ENCODE data around the gene GPR61.

GPR61 gene, protein sequence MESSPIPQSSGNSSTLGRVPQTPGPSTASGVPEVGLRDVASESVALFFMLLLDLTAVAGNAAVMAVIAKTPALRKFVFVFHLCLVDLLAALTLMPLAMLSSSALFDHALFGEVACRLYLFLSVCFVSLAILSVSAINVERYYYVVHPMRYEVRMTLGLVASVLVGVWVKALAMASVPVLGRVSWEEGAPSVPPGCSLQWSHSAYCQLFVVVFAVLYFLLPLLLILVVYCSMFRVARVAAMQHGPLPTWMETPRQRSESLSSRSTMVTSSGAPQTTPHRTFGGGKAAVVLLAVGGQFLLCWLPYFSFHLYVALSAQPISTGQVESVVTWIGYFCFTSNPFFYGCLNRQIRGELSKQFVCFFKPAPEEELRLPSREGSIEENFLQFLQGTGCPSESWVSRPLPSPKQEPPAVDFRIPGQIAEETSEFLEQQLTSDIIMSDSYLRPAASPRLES

DNA sequence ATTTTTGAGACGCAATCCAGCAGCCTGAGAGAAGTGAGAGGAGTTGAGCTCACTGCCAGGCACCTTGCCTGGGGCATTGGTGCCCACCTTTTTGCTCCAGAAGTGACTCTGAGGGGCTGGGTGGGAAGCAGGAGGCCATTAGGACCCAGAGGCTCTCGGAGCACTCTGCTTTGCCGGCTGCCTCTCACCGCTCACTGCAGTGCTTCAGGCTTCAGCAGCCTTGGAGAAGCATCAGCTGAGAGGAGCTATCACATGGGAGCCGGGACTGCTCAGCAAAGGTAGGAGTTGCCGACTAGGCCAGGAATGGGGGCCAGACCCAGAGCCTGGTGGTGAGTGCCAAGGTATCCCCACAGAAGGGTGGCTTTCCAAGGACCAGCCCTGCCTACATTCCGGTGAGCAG, at the start of gene GPR61:
TSS of gene GPR61 (plus strand) at position 197 of the 400 bp plus-strand sequence. CDS start 3,151 bp downstream, outside the sequence.
- in situ Hi-C loops (cut with HindIII; ENCODE audit: low sequenced_read_pairs) = loop anchor here (5.0 kb wide), 1 partner anchor 42 kb away; no protein-coding TSS in a partner anchor

DNA sequence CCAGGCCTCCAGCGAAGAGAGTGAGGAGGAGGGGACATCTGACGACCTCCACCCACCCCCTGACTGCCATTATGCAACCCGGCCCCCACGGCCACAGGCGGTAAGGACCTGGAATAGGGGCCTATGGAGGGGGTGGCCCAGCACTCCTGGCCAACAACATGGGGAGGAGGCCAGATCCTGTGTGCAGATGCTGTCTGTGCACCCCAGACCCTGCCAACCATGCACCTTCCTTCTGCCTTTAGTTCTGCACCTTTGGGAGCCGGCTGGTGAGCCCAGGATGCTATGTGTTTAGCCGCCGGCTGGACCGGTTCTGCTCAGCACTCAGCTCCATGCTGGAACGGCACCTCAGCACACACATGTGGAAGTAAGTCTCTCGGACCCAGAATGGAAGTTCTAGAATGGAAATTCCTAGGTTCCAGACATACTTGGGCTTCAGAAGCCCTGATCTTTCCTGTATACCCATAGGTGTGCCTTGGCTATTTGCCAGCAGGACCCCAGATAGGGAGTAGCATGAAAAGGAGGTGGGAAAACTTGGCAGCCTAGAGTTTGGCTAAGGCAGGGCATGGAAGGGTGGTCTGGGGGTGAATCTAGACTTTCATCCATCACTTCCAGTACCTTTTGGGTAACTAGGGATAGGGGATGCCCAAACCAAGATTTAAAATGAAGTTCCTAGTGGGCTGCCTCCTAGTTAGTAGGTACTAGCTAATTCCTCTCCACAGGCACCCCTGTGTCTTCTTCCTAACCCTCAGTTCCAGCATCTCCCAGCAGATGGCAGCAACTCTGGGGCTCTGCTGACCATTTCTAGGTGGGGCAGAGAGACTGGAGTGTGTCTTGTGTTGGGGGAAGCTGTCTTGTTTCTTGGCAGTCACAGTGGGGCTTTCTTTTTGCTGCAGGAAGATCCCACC, 49.4 kb upstream of the GPR61 start:
- in situ Hi-C loops (cut with HindIII; ENCODE audit: low sequenced_read_pairs) = no loop called here

DNA sequence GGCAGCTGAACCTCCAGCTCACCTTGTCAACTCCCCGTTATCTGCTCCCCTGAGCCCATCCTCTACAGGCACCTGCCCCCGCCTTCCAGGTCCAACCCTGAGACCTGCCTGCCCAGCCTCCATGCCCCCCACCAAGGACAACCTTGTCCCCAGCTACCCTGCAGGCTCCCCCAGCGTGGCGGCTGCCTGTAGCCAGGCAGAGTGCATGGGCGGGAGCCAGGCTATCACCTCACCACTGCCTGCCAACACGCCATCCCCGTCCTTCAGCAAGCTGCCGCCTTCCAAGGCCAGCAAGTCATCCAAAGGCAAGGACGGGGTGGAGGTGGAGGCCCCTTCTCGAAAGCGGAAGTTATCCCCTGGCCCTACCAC, 48.8 kb upstream of the GPR61 start:
- in situ Hi-C loops (cut with HindIII; ENCODE audit: low sequenced_read_pairs) = no loop called here

DNA sequence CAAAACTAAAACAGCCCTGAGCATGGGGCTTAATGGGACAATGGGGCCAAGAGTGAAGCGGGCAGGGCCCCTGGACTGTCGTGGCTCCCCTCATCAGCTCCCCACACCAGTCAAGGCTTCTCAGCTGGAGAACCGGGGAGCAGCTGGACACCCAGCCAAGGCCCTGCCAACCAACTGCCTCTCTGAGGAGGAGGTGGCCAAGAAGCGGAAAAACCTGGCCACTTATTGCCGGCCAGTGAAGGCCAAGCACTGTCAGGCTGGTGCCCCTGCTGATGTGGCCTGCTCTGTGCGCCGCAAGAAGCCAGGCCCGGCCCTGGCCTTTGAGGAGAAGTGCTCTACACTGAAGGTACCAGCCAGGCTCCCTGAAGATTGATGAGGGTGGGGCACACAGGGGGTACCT, 48.3 kb upstream of the GPR61 start:
- in situ Hi-C loops (cut with HindIII; ENCODE audit: low sequenced_read_pairs) = no loop called here

DNA sequence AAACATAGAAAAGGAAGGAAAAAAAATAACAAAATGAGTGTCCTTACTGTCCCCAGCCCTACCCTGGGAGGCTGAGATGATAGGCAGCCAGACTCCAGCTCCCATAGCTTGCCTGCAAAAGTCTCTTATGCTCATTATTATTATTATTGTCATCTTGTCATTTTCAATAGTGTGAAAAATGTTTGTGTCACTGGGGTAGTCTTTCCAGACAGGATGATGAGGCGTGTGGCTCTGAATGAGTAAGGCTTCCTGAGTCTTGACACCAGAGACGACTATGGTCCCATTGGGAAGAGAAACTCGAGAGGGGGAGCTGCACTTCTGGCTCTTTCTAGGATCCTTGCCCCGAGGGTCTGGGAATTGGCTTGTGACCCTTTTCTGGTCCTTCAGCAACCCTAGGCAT, 46.9 kb upstream of the GPR61 start:
- in situ Hi-C loops (cut with HindIII; ENCODE audit: low sequenced_read_pairs) = no loop called here

DNA sequence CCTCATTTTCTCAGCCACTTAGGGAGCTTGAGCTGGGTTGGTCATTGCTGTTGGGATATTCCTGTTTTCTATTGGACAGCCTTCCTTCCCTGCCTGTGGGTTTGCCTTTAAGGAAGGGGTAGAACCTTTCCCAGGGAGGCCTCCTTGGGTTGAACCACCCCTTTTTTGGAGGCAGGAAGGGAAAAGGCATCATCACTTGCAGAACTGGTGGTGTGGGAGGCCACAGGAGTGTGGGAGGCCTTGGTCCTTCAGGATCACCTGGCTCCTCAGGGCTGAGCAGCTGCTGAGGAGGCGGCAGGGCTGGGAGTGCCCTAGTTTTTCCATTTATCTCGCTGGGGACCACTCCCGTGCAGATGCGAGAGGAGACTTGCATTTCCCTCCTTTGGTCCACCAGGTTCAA, 46.4 kb upstream of the GPR61 start:
- in situ Hi-C loops (cut with HindIII; ENCODE audit: low sequenced_read_pairs) = no loop called here

DNA sequence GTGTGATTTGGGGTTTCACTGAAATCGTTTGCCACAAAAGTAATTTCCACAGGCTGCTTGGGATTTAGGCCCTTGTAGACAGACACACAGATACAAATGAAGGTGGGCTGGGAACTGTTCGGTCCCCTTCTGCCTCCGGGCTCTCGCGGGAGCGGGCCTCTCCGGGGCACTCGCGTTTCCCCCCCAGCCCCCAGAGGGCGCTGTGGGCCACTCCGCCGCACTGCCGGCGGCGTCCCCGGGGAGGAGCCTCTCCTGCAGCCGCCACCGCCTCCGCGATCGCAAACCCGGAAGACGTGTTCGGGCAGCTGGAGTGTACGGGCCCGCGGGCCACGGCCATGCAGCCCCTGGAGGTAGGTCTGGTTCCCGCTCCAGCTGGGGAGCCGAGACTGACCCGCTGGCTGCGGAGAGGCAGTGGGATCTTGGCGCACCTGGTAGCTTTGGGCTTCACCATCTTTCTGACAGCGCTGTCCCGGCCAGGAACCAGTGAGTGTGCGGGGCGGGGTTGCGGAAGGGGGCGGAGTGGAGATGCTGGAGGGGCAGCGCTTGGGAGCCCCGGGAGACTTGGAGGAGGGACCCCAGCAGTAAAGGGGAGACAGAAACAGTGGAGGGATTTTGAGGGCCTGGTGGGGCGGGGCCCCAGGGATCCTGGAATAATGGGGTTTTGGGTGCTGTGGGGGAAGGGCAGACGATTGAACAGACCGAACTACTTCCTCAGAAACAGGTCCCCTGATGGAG, 45.7 kb upstream of the GPR61 start, which contains the start of gene CYB561D1:
TSS of gene CYB561D1 (plus strand) at position 290 of the 735 bp plus-strand sequence. CDS start at position 336, 46 bp downstream.
- in situ Hi-C loops (cut with HindIII; ENCODE audit: low sequenced_read_pairs) = no loop called here

DNA sequence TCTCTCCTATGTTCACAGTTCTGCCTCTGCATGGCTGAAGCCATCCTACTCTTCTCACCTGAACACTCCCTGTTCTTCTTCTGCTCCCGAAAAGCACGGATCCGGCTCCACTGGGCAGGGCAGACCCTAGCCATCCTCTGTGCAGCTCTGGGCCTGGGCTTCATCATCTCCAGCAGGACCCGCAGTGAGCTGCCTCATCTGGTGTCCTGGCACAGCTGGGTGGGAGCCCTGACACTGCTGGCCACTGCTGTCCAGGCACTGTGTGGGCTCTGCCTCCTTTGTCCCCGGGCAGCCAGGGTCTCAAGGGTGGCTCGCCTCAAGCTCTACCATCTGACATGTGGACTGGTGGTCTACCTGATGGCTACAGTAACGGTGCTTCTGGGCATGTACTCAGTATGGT, 43.9 kb upstream of the GPR61 start:
- in situ Hi-C loops (cut with HindIII; ENCODE audit: low sequenced_read_pairs) = loop anchor here (5.0 kb wide), 1 partner anchor 42 kb away; the partner anchor contains the start of gene GPR61

DNA sequence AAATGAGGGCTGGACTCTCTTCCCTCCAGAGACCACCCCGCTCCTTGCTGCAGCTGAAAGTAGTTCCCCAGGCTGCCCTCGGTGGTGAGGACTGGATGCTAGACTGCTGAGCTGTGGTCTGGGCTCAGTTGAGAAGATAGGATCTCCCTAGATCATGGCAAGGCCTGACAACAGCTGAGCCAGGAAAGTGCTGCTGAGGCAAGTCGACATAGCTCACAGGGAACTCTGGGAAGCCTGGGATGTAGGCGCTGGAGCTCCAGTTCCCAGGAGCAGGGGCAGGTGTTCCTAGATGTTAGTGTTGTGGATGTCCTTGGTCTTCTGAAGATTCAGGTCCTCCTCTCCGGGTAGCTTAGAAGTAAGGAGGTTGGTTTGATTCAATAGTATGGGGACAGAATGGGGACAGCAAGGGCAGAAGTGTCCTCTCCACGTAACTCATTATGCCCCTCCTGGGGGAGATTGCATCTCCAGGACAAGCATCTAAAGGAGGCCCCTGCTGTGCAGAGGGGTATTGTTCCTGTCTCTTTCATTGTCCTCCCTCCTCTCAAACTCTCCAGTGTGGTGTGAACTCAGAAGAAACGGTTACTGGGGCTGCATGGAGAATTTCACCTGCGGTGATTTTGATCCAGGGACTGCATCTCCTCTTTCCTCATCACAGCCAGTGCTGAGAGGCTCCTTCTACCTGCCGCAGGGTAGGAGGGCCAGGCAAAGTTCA, 42.1 kb upstream of the GPR61 start:
- in situ Hi-C loops (cut with HindIII; ENCODE audit: low sequenced_read_pairs) = loop anchor here (5.0 kb wide), 1 partner anchor 40 kb away; the partner anchor contains the start of gene GPR61

DNA sequence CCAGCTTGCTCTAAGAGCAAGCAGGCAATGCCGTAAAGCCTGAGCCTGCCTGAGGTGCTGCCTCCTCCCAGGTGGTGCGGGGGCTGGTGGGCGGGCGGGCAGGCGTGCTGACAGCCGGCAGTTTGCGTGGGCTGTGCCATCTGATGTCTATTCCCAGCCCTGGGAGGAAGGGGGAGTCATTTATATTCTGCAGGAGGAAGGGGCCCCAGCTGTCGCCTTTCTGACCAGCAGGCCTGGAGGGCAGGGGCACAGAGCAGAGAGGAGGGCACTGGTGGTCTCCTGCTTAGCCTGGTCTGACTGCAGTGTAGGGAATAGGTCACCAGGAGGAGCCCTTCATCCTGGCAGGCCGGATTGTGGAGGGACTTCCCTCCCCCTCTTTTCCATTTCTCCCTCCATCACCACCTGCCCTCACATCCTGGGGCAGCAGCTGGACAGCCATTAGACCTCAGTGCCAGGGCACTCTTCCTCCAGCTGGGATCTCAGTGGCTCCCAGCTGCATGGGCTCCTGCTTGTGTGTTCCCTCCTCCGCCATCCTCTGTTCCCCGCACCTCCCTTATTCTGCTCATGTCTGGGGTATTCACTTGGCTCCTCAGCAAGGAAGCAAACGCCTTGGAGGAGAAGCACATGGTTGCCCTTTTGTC, 41.4 kb upstream of the GPR61 start:
- in situ Hi-C loops (cut with HindIII; ENCODE audit: low sequenced_read_pairs) = loop anchor here (5.0 kb wide), 1 partner anchor 39 kb away; the partner anchor contains the start of gene GPR61

DNA sequence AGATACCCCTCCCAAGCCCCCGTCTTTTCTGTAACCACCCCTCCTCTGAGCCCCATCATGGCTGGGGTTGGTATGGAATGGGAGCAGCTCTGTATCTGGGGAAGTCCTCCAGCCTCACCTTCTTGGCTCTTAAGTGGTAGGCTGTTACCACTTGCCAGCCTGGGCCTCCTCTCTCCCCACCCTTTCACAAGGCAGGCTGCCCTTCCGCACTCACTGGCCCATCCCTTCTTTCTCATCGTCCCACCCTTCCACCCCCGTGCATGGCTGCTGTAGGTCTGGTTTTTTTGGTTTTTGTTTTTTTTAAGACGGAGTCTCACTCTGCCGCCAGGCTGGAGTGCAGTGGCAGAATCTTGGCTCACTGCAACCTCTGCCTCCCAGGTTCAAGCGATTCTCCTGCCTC, 40.6 kb upstream of the GPR61 start:
- in situ Hi-C loops (cut with HindIII; ENCODE audit: low sequenced_read_pairs) = loop anchor here (5.0 kb wide), 1 partner anchor 38 kb away; the partner anchor contains the start of gene GPR61

DNA sequence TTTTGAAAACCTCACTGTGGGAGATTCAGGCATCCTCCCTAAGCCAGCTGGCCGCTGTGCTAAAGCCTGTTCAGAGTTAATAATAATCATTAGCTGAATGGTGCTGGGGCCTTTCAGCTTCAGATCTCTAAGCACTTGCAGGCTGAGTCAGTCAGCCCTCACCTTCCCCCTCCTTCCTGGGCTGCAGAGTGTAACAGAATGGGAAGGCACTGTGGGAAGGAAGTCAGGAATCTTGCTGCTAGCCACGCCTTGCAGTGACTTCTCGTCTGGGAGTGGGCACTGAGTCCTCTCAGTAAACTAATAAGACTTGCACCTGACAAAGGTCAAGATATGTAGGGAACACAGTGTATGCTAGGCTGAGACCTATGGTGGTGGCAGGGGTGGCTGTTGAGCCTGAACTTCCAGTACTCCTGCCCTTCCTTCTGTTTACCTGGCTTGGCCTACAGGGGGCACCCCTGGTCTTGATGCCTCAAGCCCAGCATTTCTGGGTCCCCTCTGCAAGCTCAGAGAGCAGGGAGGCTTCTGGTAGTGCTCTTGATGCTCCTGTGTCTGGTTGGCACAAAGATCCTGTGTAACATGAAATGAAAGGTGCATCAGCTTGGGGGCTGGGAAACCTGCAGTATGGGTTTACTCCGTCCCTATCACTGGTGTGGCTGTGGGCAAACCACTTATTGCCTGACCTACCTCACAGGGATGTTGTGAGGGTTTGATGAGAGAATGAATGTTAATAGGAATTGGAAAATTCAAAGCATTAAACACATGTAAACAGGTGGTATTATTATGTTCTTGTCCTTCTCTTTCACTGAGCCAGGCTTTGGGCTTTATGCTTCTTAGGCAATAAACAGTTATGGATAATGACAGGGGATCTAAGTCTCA, 39.8 kb upstream of the GPR61 start:
- in situ Hi-C loops (cut with HindIII; ENCODE audit: low sequenced_read_pairs) = loop anchor here (5.0 kb wide), 1 partner anchor 37 kb away; the partner anchor contains the start of gene GPR61

DNA sequence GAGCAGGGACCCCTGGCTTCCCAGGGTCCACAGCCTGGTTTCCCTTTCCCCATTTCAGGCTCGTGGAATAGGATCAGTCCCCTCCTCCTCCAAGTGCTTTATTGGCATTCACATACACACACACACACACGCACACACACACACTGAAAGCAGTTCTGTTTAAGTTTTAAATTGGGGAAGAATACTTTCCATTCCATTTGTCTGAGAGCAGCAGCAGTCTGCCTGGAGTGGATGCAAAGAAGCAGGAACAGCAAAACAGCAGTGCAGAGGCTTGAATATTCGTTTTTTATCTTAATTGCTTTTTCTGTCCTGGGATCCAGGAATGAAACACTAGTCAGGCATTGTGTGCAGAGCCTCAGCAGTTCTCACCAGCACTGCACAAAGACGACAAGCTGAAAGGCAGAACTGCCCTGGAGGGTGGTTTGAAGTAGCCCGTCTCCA, 38.7 kb upstream of the GPR61 start:
- in situ Hi-C loops (cut with HindIII; ENCODE audit: low sequenced_read_pairs) = no loop called here

DNA sequence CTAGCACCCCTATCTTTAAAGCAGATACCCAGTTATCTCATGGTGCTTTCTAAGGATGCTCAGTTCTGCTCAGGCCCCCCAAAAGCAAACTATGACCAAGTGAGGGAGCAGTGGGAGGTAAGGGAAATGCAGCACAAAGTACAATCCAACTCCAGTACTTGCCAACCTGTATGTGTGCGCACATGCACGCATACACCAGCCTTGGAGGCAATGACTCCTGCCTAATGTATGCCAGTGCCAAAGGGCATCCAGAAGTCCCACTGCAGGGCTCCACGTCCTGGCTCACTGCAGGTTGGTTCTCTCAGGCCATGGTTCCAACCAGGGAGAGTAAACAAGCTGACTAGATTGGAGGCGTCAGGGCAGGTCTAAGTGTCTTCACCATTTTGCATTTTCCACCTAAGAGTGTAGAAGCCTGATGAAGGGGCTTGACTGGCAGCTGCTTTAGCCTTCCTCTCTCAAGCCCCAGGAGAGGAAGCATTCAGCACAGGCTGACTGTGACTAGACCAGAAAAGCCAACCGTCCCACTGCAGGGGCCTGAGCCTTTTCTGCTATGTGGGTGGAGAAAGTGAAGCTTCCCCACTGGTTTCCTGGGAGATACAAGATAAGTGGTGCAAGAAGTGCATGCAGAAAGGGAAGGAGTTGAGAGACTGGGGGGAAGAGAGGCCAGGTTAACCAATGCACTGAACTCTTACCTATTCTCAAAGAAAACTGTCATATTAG, 37.9 kb upstream of the GPR61 start:
- in situ Hi-C loops (cut with HindIII; ENCODE audit: low sequenced_read_pairs) = no loop called here

DNA sequence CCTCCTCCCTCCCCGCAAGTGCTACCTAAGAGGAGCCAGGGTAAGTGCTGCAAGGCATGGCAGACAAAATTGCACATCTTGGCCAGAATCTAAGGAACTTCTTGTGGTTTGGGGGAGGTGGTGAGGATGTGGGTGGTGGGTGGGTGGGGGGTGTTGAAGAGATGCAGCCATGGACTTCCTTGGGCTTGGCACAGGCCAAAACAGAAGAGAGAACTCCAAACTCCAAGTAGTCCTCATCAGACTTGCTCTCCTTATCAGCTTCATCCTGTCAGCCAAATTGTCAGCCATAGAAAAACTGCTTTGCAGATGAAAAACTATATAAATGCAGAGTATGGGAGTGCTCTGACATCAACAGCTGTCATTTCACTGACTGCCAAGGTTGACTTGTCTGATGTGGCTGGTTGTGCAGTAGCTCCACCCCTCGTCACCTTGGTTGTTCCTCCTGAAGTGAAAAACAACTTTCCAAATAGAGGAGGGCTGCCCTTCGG, 37.3 kb upstream of the GPR61 start:
- in situ Hi-C loops (cut with HindIII; ENCODE audit: low sequenced_read_pairs) = no loop called here

DNA sequence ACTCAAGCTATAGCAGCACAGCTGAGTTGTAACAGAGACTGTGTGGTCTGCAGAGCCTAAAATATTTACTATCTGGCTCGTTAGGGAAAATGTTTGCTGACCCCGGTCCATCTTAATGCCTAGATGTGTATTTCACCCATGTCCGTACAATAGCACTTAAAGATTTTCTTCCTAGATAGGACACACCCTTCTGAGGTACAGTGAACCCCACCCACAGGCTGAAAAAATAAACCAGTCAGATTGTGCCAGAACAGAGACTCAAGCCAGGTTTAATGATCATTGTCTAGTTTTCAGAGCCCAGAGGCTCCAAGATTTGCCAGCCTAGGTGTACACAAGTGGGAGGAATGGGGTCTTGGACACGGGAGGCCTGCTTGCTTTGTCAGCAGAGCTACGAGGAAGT, 35.7 kb upstream of the GPR61 start:
- in situ Hi-C loops (cut with HindIII; ENCODE audit: low sequenced_read_pairs) = no loop called here

DNA sequence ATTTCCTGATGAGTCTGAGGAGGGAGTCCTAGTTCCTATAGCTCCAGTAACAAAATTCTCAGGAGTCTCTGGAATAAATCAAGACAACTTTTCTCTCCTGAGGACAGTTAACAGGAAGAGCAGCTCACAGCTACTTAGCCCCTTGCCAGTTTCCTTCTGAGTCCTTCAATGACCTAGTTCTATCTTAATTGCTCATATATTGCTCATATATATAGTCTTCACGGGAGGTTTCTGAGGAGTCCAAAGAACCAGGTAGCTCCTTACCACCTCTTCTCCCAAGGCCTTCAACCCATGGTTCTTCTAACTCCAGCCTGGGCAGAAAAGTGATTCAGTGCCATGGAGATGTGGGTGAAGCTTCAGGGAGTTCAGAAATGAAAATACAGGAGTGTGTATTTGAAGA, 34.7 kb upstream of the GPR61 start:
- in situ Hi-C loops (cut with HindIII; ENCODE audit: low sequenced_read_pairs) = no loop called here
